ENCODE results near the gene RAET1L. TPM values are rescaled to one million over a fixed set of nuclear protein-coding genes. Genes with fewer than 3 reads are reported as not detected.

RAET1L gene, protein sequence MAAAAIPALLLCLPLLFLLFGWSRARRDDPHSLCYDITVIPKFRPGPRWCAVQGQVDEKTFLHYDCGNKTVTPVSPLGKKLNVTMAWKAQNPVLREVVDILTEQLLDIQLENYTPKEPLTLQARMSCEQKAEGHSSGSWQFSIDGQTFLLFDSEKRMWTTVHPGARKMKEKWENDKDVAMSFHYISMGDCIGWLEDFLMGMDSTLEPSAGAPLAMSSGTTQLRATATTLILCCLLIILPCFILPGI
- total RNA-seq: not detected in 2 replicates

DNA sequence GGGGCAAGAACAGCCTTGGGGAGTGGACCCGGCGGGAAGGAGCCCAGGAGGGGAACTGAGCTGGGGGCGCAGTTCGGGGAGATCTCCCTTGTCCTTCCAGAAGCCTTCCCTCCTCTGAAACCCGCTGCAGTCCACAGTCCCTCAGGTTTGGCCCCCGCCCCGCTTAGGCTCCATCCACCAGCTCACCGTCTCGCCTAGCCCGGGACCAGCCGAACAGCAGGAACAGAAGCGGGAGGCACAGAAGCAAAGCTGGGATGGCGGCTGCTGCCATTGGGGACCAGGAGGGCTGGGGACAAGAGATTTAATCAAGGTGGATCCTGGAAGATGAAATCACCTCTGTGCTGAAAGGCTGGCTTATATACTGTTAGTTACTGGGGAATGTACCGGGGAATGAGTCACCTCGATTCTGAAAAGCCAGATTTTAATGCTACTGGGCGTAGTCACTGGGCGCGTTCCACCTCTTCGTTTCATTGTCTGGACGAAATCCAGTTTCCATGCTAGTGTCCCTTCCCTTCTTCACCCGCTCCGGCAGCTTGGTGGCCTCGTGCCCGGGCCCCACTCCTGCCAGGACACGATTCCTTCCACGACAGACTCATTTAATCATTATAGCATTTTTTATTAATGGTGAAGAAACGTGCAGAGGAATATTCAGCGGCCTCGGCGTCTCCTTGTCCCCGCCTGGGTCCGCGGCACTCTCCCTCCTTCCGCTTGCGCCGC lies at the start of gene RAET1L:
TSS of gene RAET1L (minus strand) at position 332 of the 717 bp plus-strand sequence. CDS start at position 271, 61 bp downstream.

DNA sequence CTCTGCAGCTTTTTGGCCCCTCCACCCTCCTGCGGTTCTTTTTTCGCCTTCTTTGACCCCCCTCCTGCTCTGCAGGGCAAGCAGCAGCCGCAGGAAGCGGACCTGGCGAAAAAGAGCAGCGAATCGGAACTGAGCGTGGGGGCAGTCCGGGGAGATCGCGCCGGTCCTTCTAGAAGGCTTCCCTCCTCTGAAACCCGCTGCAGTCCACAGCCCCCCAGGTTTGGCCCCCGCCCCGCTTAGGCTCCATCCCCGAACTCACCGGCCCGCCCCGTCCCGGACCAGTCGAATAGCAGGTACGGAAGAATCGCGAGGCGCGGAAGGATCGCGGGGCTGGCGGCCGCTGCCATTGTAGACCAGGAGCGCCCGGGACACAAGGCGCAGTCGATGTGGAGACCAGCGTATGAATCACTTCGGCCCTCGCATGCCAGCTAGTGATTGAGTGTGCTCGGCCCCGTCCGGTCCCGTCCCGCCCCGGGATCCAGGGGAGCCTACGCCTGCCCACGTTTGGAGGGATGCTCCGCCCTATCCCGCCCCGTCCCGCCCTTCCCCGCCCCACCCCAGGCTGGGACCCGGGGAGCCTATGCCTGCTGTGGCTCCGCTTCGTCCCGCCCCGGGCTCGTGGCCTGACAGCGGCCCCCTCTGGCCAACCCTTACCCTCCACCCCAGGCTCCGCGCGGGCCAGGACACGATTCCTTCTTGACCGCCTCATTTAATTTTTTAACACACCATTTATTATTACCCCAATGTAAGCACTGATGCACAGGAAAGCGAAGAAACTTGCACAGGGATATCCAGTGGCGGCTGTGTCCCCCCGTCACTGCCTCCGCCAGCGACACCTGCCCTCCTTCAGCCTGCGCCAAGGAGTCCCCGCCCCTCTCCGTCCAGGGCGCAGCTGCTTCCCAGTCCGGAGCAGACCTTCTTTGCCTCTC lies 43.7 kb upstream of the RAET1L start, which contains the start of gene ULBP3:
TSS of gene ULBP3 (minus strand) at position 402 of the 929 bp plus-strand sequence. CDS start at position 347, 55 bp downstream.

Other genes starting within 250 kb of the RAET1L start
- gene LRP11, start 161.2 kb downstream of the RAET1L start, total RNA-seq: 26.2 and 44.3 TPM in 2 replicates
- 0.06 TPM in 1 of 2 replicates, not detected in the other for gene RAET1E, start 127.4 kb downstream of the RAET1L start, total RNA-seq
- 1.9 and 2.8 TPM in 2 replicates for gene RAET1G, start 102.4 kb downstream of the RAET1L start, total RNA-seq
- gene ULBP2, start 83.5 kb downstream of the RAET1L start, total RNA-seq: 0.62 and 1.8 TPM in 2 replicates
- gene ULBP1, start 61.6 kb downstream of the RAET1L start, total RNA-seq: 0.06 and 0.10 TPM in 2 replicates
- 3.0 and 3.2 TPM in 2 replicates for gene ULBP3, start 43.6 kb upstream of the RAET1L start, total RNA-seq
- 1.2 TPM in 1 of 2 replicates, not detected in the other for gene PPP1R14C, start 117.5 kb upstream of the RAET1L start, total RNA-seq